HG03521 (cell line): ENCODE results near the gene MACO1.

ENCODE experiments used
- ATAC-seq: cut with Tn5 transposase; IDR thresholded peaks from one replicate; pipeline ENCODE4 v1.9.1; 2021; ENCODE audit warnings: mild to moderate bottlenecking, moderate library complexity; ENCODE audit not compliant: unreplicated experiment

MACO1 gene

DNA sequence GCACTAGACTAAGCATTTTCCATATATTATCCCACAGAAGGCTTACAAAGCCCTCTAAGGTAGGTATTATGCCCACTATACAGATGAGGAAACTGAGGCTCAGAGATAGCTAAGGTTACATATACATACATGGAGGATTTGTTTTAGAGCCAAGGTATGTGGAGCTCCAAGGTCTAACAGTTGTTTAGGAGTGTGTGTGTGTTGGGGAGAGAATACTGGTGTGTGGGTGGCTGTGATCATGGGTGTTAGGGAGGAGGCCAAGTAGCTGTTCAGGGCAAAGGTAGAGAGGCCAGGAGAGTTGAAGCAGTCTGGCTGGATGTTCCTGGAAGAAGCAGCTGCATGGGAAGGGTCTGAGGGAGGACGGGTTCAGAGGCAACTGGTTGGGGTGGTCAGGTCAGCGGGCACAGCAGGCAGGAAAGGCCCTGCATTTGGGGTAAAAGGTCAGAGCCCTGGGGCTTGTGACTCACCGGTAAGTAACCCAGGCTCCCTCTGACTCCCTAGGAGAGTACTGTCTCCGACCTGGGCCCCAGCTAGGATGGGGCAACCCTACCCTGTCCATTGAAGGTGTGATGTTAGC, 107.6 kb downstream of the MACO1 start:
- no peak for ATAC-seq

DNA sequence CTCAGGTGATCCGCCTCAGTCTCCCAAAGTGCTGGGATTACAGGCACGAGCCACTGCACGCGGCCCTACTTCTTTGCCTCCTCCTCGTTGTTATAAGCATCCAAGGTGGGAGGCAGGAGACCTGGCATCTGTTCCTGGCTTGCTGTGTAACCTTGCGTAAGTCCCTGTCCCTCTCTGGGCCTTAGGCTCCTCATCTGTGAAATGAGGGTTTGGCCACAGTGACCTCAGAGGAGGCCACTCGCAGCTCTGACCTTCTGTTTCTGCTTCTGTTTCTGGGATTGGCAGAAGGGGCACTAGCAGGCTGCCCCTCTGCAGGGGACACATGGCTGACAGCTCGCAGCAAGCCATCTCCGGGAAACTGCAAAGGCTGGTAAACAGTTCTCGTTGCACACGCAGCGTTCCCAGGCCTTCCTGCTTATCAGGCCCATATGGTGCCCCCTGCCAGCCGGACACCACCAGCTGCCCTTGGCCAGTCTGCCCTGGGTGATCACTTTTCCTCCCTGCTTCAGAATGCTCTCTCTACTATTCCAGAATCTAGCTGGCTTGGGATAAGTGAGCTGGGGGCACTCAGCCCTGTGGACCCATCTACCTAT, 110.1 kb downstream of the MACO1 start:
- no peak for ATAC-seq

DNA sequence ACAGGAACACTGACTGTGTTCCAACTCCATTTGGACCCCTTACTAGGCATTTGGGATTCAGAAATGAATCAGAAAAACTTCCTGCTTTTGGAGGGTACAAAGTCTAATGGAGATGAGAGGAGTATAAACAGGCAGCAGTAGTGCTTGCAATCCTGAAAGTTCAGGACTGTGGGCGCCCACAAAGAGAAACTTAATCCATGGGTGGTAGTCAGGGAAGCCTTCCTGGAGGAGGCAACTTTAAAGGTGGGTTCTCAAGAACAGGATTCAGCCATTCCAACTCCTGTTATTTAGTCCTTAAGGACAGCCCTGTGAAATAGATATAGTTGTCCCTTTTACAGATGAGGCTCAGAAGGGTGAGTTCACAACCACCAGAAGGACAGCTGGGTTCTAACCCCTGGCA, 110.7 kb downstream of the MACO1 start:
- ATAC-seq, result no peak

DNA sequence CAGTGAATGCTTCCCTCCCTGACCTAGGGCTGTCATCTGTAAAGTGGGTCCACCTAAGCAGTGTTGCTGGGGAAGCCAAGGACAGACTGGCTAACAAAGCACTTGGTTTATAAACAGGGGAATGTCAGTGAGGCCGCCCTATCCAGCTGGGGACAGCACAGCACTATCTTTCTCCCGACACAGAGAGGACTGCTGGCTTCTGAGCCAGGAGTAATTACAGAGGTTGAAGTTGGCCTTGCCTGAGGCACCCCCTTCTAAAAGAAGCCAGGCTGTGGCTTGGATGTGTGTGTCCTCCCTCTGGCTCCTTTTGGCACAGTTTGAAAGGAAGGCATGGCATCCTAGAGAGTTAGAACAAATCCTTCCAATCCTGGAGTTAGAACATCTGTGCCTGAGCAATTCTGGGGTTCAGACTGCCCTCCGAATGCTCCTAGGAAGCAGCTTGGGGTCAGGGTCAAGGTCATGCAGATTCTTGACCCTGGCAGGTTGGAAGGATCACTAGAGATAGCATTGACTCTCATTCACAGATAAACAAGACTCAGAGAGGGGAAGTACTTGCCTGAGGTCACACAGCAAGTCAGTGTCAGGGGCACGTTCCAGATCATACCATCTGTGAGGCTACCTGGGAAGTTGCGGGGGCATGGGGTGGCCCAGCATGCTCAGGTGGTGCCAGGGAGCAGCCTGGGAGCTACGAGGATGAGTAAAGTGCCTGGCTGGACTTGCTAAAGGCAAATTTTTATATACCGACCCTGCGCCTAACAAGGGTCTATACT, 111.4 kb downstream of the MACO1 start:
- ATAC-seq, result no peak

DNA sequence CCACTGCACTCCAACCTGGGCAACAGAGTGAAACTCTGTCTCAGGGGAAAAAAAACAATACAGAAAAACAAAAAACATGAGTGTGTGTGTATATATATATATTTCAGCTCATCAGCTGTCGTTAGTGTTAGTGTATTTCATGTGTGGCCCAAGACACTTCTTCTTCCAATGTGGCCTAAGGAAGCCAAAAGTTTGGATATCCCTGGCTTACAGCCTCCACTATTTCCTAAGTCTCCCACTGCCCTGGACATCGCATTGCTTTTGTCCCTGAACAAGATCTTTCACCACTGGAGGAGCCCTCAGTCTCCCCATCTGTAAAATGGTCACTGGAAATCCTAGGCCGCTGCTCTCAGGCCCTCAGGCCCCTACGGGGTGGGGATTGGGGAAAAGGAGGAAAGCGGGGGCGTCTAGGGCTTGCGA, 112.3 kb downstream of the MACO1 start:
- no peak for ATAC-seq

DNA sequence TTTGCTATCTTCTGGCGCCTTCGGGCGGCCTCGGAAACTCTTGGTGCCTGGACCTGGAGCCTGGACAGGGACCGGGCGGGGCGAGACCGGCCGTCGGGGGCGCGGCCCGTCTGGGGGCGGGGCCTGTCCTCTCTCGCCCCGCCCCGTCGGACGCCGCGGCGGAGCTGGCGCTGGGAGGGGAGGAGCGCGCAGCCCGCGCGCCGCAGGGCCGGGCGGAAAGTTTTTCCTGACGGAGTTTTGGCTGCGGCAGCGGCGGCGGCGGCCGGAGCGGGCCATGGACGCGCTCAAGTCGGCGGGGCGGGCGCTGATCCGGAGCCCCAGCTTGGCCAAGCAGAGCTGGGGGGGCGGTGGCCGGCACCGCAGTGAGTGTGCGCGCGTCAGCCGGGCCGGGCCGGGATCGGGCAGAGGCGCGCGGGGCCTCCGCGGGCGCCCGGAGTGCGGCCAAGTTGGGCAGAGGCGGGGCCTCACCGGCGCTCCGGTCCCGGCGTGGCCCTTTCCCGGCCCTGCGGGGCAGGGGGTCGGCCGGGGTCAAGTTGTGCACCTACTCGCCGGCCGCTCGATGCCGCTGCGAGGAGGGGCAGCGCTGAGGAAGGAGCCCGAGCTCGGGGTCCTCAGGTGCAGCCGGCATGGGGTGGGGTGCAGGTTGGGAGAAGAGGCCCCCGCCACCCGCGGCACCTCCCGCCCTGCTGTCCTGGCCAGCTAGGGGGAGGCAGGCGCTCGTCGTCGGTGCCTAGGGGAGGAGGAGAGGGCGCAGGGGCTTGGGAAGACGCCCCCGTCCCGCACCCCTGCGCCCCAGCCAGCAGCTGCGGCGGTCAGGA, 112.9 kb downstream of the MACO1 start, which contains the start of gene LDLRAP1:
Gene LDLRAP1, plus strand, starts transcription at position 182 of the 818 bp plus-strand sequence. Its CDS starts 93 bp downstream, at position 275.
- ATAC-seq, result peak; percentile 90

DNA sequence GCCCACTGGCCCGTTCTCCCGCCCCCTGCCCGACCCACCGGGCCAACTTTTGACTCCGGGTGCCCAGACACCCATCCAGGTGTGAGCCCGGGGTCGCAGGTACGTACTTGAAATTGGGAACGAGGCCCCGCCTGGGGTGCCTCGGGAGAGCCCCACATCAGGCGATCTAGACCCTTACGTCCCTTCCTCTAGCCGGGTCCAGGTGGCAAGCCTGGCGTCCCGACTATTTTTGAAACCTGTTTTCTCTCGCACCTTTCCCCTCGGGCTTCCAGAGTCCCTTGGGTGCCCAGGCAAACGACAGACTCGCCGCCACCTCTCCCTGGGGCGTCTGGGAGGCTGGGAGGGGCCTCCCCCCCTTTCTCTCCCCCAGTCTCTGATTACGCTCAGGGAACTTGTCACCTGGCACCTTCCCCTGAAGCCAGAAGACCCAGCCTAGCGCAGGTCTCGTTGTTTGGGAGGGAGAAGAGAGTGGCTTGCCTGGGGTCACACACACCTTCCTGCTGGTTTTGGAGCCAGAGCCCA, 113.6 kb downstream of the MACO1 start:
- ATAC-seq, result no peak

DNA sequence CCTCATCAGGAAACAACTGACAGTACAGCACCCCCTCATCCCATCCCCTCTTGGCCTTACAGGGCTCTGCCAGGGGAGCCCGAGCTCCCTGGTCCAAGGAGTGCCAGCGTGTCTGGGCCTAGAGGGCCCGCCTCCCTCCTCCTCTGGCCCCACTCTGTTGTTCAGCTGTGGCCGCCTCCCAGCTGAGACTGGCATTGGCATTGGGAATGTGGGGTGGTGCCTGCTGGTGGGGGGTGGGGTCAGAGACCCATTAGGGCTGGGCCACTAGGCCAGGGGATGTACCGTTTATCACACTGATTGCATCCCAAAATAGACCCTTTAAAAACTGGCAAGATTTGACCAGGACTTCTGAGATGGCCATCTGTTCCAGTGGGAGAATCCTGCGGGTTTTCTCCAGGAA, 114.1 kb downstream of the MACO1 start:
- no peak for ATAC-seq

DNA sequence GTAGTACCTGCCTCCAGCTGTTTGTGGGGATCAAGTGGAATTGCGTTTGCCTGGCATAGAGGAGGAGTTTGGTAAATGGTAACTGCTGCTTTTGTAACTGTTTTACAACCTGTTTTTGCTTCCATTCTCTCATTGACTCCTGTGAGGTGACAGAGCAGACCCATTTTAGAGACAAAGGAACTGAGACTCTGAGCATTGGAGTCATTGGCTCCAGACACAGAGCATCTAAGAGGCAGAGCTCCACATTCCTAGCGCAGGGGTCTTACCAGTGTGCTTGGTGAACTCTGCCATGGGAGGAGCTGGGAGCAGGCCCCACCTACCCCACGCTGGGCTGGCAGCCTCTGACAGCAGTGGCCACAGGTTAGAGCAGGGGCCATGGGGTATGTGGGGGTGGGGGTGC, 115.1 kb downstream of the MACO1 start:
- no peak for ATAC-seq

DNA sequence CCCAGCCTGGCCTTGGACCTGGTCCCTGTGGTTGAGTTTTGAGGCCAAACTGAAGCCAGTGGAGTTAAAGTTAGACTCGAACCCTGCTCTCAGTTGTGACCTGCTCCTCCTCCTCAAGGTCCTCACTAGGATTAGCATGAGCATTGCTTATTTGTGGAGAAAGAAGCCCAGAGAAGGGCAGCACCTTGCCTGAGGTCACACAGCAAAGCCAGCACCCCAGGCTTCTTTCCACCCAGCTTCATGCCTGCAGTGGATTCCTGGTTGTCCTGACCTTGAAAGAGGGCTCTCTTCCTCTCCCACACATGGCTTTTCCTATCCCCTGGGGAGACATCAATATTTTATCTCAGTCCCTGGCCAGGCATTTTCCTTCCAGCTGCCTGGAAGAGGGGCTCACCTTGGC, 115.5 kb downstream of the MACO1 start:
- no peak for ATAC-seq

DNA sequence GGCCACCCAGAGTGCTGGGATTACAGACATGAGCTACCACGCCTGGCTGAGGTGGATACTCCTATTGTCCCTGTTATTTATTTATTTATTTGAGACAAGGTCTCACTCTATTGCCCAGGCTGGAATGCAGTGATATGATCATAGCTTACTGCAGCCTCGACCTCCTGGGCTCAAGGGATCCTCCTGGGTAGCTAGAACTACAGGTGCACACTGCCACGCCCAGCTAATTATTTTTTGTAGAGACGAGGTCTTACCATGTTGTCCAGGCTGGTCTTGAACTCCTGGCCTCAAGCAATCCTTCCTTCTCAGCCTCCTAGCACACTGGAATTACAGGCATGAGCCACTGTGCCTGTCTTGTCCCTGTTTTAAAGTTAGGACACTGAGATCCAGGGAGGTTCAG, 117.9 kb downstream of the MACO1 start:
- ATAC-seq, result no peak

DNA sequence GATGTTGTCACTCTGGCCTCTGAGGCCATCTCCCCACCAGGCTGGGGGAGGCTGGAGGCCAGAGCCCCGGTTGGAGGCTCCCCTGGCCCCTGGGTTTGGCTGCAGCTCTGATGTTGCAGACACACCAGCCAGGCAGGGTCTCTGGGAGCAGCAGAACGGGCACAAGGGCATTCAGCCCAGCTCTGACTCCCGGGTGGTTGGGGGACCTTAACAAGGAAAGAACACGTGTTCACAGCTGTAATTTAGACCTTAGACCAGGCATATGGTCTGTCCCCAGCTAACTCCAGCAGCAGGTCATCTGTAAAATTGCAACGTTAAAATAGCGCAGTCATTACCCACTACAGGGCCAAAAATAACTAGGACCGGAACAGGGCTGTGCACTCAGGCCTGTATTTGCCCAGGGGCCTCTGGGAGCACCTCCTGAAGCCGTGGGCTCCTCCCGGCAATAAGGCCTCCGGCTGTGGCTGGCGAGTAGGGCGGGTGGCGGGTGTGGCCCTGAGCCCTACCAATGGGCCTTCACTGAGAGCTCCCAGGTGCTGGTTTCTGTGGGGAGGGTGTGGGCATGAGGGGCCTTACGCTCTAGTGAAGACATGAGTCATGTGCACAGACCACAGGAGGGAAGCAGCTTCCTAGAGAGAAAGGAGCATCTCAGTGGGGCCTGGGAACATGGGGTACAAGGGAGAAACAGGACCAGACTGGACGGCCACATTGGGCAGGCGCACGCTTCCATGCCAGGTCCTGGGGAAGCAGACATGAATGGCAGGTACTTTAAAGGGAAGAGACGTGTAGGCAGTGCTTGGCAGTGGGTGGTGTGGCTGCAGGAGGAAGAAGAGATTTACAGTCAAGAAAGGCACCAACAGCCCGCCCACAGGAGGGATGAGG, 118.8 kb downstream of the MACO1 start:
- ATAC-seq, result peak; percentile 76
